D721Med (cell line): ENCODE data around the gene JAK3.

Experiments
- DNase-seq: peaks from one replicate; pipeline ENCODE4 v3.0.0; 2011; ENCODE audit warnings: low spot score; ENCODE audit not compliant: insufficient read length
- FAIRE-seq: peaks from 2 replicates; lab custom pipeline; 2011; peaks lifted over from hg19 to GRCh38; lab: Jason Lieb, UNC
- CTCF ChIP-seq: IDR thresholded peaks from 2 replicates; pipeline ENCODE4 v1.5.1; 2012; ENCODE audit warnings: mild to moderate bottlenecking, control low read depth; ENCODE audit not compliant: insufficient read depth; ENCODE audit errors: missing control alignments

Gene JAK3

GRCh38 chr19:17797424-17798201, 50.2 kb downstream of the JAK3 start:
- no peak for DNase-seq
- no peak for TF ChIP-seq CTCF
- FAIRE-seq = no peak

- TF ChIP-seq CTCF = no peak
- DNase-seq (no peak), FAIRE-seq (no peak)
These were observed 50.9 kb downstream of the JAK3 start for GRCh38 chr19:17796838-17797423.

GRCh38 chr19:17796013-17796837, 51.6 kb downstream of the JAK3 start:
- no peak for TF ChIP-seq CTCF
- FAIRE-seq = no peak
- DNase-seq = no peak

GRCh38 chr19:17795495-17795856, 52.3 kb downstream of the JAK3 start:
- DNase-seq (no peak), FAIRE-seq (no peak)
- no peak for TF ChIP-seq CTCF

- DNase-seq (no peak), FAIRE-seq (no peak)
- no peak for TF ChIP-seq CTCF
These were observed 52.9 kb downstream of the JAK3 start, which contains the start of gene B3GNT3 for GRCh38 chr19:17794731-17795494. Gene B3GNT3, plus strand, starts transcription at chr19:17795138. Its CDS starts 12,670 bp downstream, at chr19:17807808.

- FAIRE-seq (no peak), DNase-seq (no peak)
- no peak for TF ChIP-seq CTCF
These were observed 53.4 kb downstream of the JAK3 start for GRCh38 chr19:17794412-17794730.
